ENCODE data around the gene RHOT2.

RHOT2 gene

DNA sequence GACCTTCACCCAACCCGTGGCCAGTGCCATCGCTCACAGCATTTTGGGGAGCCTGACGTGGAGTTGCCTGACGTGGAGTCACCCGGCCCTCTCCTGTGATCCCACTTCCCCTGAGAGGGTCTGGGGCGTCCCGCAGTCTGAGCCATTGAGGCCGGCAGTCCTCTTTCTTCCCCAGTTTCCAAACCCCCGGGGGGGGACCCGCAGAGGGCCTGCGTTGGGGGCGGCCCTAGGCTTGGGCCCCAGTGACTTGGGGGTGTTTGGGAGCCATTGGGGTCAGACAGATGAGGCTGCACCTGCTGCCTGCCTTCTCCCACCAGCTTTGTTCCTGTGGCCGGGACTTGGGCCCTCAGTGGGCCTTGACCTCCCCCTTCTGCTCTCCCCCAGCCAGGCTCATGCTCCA is 1.7 kb downstream of the RHOT2 start:
- no peak for DNase-seq (ENCODE audit: low read depth, low spot score)

DNA sequence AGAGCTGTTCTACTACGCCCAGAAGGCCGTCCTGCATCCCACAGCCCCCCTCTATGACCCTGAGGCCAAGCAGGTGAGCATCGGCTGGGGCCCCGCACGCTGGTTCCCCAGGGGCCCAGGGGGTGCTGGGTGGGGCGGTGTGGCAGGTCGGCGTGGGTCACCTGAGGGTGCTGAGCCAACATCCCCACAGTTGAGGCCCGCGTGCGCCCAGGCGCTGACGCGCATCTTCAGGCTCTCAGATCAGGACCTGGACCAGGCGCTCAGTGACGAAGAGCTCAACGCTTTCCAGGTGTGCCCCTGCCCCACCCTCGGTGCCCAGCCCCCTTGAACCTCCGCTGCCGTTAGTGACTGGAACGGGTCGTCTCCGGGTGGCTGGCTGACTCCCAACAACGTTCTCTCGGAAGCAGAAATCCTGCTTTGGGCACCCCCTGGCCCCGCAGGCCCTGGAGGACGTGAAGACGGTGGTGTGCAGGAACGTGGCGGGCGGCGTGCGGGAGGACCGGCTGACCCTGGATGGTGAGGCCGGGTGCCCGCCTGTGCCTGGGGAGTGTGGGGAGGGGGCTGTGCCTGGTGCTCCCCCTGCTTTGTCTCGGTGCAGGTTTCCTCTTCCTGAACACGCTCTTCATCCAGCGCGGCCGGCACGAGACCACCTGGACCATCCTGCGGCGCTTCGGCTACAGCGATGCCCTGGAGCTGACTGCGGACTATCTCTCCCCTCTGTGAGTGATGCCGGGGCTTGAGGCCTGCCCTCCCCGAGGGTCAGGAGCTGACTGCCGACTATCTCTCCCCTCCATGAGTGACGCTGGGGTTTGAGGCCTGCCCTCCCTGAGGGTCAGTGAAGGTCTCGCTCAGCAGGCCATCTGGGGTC is 2.8 kb downstream of the RHOT2 start:
- DNase-seq (ENCODE audit: low read depth, low spot score): no peak

DNA sequence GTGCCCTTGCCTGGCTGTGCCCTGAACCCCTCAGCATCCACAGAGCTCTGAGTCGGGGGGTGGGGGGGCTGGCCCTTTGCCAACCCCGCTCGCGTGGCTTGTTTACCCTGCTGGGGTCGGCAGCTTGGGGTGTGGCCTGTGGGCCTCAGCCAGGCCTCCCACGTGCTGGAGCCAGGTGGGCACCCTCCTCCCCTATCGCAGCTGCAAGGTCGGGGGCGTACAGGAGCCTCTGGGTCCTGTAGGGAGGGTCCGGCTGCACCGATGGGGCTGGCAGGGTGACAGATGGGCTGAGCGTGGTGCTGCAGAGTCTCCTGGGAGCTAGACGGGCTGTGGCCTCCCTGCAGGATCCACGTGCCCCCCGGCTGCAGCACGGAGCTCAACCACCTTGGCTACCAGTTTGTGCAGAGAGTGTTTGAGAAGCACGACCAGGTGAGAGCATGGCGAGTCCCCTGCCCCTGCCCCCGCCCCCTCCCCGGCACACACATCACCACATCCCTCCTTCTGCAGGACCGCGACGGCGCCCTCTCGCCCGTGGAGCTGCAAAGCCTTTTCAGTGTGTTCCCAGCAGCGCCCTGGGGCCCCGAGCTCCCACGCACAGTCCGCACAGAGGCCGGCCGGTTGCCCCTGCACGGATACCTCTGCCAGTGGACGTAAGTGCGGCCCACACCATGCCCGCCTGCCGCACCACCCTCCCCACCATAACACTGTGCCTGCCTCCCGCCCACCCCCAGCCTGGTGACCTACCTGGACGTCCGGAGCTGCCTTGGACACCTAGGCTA is 3.6 kb downstream of the RHOT2 start:
- no peak for DNase-seq (ENCODE audit: low read depth, low spot score)

DNA sequence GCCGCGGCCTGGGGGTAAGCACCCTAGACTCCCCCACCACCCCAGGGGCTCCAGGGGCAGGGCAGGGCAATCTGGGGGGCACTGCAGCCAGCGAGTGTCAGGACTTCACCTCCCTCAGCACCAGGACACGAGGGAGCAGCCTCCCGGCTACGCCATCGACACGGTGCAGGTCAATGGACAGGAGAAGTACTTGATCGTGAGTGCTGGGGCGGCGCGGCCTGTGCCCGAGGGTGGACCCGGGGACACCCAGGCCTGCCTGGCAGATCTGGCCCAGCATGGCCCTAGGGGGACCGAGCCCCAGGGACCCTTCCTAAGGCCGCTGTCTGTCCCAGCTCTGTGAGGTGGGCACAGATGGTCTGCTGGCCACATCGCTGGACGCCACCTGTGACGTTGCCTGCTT is 4.4 kb downstream of the RHOT2 start:
- DNase-seq (ENCODE audit: low read depth, low spot score): no peak

DNA sequence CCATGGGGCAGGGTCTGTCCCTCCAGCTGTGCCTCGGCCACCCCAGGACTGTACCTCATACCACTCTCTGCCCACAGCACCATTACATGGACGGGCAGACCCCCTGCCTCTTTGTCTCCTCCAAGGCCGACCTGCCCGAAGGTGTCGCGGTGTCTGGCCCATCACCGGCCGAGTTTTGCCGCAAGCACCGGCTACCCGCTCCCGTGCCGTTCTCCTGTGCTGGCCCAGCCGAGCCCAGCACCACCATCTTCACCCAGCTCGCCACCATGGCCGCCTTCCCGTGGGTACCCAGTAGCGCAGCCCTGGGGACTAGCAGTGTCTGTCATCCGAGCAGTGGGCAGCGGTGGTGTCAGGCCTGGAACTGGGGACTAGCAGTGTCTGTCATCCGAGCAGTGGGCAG is 4.9 kb downstream of the RHOT2 start:
- no peak for DNase-seq (ENCODE audit: low read depth, low spot score)

DNA sequence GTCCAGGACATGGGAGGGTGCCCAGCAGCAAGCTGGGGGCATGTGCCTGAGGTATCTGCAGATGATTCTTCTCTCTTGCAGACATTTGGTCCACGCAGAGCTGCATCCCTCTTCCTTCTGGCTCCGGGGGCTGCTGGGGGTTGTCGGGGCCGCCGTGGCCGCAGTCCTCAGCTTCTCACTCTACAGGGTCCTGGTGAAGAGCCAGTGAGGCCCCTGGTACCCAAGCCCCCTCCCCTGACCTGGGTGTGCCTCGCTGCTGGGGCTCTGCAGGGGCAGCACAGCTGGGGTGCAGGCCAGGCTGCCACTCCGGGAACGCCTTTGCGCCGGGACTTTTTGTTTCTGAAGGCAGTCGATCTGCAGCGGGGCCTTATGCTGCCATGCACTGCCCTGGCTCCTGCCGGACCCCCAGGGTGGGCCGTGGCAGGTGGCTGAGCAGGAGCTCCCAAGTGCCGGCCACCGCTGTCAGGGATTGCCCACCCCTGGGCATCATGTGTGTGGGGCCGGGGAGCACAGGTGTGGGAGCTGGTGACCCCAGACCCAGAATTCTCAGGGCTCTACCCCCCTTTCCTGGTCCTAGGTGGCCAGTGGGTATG is 5.6 kb downstream of the RHOT2 start:
- no peak for DNase-seq (ENCODE audit: low read depth, low spot score)

DNA sequence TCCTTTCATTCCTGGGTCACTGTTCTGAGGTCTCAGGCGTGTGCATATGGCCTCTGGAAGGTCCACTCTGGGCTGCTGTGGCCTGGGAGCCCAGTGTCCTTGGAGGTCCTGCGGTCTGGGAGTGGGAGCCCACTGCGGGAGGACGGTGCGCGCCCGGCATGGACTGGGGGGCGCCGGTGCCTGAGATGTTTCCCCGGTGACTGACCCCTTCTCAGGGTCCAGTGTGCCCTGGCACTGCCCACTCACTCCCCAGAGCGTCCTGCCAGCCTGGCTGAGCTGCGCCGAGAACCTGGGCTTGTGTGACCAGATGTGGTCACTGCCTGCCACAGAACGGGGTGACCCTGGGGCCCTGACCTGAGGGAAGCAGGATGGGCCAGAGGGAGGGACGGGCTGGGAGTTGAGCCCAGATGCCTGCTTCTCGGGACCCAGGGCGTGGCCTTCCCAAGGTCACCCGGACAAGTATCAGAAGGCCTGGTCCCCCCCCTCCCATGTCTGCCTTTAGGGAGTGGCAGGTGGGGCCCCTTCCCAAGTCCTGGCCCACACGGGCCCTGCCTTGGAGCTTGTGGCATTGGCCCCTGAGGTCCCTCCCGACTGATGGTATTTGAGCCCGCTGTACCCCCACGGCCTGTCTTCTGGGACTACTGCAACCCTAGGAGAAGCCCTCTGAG is 6.4 kb downstream of the RHOT2 start:
- no peak for DNase-seq (ENCODE audit: low read depth, low spot score)

DNA sequence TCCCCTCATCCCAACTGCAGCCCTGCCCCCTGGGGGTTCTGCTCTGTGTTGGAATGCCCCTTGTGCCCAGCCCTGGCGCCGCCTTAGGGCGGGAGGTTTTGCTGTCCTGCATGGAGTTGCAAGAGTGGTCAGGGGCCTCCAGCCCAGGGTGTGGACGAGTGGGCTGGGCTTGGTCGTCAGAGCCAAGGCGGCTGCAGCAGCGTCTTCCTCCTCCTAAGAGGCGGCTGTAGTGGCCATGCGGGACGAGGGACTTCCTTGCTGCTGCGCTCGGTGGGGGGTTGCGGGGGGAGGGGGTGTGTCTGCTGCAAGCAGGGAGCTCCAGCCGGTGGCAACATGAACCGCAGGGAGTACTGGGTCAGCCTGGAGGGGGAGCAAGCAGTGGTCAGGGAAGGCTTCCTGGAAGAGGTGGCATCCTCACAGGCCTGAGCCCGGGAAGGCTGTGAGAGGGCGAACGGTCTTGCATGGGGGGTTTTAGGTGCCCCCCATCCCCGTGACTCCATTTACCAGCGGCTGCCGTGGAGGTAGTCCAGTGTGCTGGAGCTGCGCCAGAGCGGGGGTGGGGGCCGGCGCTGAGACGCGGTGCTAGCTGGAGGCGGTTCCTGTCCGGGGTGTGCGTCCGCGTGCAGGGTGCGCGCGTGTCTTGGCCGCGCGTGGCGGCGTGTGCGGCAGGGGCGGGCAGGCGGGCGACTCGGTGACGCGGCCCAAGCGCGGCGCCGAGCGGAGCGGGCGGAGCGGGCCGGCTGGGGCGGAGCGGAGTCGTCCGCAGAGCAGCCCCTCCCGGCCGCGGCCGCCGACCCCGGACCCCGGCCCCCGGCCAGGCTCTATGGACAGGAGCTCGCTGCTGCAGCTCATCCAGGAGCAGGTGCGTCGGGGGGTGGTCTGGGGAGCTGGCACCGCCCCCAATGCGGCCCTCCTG is 7.3 kb downstream of the RHOT2 start, which contains the start of gene RHBDL1:
Gene RHBDL1 (plus strand): TSS at position 704 of the 916 bp plus-strand sequence. CDS start 120 bp downstream, at position 824.
- DNase-seq (ENCODE audit: low read depth, low spot score): no peak

DNA sequence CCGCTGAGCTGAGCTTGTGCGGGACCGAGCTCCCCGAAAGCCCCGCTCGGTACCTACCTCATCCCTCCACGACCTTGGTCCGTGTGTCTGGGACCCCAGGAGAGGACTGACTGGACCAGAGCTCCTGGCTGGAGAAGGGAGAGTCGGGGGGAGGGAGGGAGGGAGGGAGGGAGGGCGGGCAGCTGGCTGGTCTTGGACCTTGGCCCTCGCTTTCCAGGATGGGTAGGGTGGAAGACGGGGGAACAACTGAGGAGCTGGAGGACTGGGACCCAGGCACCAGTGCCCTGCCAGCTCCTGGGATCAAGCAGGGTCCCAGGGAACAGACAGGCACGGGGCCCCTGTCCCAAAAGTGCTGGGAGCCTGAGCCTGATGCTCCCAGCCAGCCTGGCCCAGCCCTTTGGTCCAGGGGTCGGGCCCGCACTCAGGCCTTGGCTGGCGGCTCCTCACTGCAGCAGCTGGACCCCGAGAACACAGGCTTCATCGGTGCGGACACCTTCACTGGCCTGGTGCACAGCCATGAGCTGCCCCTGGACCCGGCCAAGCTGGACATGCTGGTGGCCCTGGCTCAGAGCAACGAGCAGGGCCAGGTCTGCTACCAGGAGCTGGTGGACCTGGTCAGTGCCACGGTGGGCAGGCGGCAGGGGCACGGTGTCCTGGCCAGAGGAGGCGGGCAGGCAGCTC is 8.1 kb downstream of the RHOT2 start:
- no peak for DNase-seq (ENCODE audit: low read depth, low spot score)

DNA sequence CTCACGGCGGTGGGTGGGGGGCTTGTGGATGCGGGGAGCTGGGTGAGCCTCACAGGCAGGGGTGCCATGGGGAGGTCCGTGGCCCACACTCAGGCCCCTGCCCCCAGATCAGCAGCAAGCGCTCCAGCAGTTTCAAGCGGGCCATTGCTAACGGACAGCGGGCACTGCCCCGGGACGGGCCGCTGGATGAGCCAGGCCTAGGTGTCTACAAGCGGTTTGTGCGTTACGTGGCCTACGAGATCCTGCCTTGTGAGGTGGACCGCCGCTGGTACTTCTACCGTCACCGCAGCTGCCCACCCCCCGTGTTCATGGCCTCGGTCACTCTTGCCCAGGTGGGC is 8.6 kb downstream of the RHOT2 start:
- no peak for DNase-seq (ENCODE audit: low read depth, low spot score)

DNA sequence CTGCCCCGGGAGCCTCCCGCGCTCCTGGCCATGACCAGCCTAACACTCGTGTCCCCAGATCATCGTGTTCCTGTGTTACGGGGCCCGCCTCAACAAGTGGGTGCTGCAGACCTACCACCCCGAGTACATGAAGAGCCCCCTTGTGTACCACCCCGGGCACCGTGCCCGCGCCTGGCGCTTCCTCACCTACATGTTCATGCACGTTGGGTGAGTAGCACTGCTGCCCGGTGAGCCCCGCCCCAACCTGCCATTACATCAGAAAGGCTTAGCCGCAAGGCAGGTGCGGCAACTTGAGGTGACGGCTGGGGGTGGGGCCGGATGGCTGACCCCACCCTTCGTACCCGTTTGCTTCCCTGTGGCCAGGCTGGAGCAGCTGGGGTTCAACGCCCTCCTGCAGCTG is 9.0 kb downstream of the RHOT2 start:
- no peak for DNase-seq (ENCODE audit: low read depth, low spot score)

DNA sequence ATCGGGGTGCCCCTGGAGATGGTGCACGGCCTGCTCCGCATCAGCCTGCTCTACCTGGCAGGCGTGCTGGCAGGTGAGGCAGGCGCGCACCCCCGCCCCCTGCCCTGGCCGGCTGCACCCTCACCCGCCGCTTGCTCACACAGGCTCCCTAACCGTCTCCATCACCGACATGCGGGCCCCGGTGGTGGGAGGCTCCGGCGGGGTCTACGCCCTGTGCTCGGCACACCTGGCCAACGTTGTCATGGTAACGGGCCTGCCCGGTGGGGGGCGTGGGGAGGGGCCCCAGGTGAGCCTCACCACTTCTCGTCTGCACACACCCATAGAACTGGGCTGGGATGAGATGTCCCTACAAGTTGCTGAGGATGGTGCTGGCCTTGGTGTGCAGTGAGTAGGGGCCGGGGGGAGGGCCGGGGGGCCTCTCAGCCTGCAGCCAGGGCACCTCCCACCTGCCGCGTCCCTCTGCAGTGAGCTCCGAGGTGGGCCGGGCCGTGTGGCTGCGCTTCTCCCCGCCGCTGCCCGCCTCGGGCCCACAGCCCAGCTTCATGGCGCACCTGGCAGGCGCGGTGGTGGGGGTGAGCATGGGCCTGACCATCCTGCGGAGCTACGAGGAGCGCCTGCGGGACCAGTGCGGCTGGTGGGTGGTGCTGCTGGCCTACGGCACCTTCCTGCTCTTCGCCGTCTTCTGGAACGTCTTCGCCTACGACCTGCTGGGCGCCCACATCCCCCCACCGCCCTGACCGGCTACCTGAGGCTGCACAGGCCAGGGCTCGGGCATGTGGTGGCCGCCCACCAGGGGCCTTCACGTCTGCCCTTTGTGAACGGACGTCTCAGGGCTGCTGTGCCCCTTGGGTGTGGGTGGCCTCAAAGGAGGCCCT is 9.6 kb downstream of the RHOT2 start:
- DNase-seq (ENCODE audit: low read depth, low spot score): no peak

DNA sequence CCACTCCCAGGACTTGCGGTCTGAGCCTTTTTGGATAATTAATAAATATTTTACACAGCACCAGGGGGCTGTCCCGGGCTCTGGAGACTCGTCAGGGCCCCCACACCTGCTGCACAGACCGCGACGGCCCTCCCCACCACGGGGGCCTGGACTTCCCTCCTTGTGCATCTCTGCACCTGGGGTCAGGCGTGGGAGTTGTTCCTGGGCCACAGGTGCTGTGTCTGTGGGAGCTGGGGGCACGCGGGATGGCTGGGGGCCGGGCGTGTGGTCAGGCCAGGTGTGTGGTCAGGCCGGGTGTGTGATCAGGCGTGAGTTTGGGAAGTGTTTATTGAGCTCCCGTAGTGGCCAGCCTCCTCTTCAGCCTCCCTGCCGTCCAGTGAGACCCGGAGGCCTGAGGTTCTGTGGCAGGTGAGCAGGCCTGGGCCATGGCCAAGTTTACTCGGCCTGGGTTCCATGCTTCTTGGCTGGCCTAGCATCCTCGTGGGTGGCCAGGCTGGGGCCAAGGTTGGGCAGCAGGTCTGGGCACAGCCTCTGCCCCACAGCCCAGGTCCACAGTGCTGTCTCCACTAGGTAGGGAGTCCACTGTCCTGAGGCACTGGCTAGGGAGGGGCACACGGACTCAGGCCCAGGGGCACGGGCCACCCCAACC is 10.4 kb downstream of the RHOT2 start:
- DNase-seq (ENCODE audit: low read depth, low spot score): no peak

DNA sequence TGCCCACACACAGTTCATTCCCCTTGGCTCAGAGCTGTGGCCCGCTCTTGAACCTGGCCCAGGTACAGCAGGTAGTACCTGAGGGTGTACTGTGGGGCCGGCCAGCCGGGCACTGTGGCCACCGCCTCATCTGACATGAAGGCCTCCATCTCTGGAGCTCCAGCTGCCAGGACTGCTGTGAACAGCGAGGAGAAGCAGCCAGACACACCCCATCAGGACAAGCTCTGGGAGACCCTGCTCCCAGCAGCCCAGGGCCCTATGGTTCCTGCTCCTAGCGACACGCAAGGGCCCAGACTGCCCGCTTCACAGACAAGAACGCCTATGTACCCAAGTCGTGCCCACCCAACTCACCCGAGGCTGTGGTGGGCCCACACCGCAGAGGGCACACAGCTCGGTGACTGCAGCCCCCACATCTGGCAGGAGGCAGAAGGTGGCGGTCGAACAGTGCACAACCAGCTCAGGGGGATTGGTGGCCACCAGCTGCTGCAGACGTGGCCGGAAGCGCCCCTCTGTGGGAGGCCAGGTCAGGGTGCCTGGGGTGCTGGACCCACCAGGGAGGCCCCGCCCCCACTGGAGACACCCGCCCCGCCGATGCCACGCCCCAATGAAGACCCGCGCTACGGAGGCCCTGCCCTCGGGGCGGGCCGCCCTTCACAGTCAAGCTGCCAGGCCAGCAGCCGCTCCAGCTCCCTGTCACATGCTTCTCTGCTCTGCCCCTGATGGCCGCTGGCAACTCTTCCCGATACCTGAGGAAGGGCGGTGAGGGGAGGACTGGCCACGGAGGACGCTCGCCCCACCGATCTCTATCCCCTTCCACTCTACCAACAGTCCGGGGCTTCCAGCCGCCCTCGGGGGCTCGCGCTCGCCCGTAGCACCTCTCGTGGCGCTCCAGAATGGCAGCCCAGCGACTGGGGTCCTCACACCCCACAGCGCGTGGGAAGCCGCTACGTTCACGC is 11.2 kb downstream of the RHOT2 start:
- peak; percentile 36 for DNase-seq (ENCODE audit: low read depth, low spot score)

DNA sequence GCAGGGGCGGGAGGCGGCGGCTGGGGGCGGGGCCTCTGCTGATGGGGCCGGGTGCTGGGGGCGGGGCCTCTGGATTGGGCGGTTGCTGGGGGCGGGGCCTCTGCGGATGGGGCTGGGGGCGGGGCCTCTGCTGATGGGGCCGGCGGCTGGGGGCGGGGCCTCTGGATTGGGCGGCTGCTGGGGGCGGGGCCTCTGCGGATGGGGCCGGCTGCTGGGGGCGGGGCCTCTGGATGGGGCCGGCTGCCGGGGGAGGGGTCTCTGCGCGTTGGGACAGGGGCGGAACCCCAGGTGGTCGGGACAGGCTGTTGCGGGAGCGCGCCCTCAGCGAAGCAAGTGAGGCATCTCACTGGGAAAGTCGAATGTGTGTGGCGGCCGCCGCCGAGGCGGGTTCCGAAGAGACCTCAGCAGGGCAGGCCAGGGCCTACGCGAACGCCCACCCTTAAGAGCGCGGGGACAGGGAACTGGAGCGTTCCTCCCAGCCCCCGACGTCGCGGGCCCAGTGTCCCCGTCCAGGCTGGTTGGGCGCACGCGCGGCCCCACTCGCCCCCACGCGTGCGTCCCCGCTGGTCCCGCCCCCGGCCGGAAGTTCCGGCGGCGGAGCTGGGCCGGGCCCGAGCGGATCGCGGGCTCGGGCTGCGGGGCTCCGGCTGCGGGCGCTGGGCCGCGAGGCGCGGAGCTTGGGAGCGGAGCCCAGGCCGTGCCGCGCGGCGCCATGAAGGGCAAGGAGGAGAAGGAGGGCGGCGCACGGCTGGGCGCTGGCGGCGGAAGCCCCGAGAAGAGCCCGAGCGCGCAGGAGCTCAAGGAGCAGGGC is 12.1 kb downstream of the RHOT2 start, which contains the start of gene STUB1:
Gene STUB1 (plus strand): TSS at position 597 of the 811 bp plus-strand sequence. CDS start 116 bp downstream, at position 713.
- DNase-seq (ENCODE audit: low read depth, low spot score): peak; percentile 56

DNA sequence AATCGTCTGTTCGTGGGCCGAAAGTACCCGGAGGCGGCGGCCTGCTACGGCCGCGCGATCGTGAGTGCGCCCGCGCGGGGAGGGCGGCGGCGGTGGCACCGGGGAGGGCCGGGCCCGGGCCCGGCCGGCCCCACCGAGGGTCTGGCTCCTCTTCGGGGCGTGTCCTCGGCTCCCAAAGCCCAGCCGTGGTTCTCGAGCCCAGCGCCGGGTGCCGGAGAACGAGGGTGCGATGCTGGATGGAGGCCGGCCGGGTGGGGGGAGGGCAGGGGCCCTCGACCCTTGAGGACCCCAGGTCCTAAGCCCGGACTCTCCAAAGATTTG is 12.7 kb downstream of the RHOT2 start:
- DNase-seq (ENCODE audit: low read depth, low spot score): no peak

Data from smooth muscle cell of the brain vasculature (primary cell).